GM21528 (cell line): ENCODE measurements around the gene UBE2N.

Experiments
- ATAC-seq: cut with Tn5 transposase; IDR thresholded peaks from one replicate; pipeline ENCODE4 v1.9.1; 2021; ENCODE audit warnings: mild to moderate bottlenecking, moderate library complexity; ENCODE audit not compliant: unreplicated experiment, low FRiP score

UBE2N gene

GRCh38 chr12:93361151-93361919 is 80.4 kb downstream of the UBE2N start:
- no peak for ATAC-seq

GRCh38 chr12:93360688-93361087 is 81.1 kb downstream of the UBE2N start:
- no peak for ATAC-seq

GRCh38 chr12:93358821-93359220 is 82.9 kb downstream of the UBE2N start:
- ATAC-seq: no peak

- ATAC-seq: peak; percentile 71
Measured at GRCh38 chr12:93358058-93358457, 83.7 kb downstream of the UBE2N start.

- ATAC-seq: no peak
Measured at GRCh38 chr12:93356214-93356613, 85.5 kb downstream of the UBE2N start.
